DOHH2 (cell line): ENCODE measurements around the gene EEFSEC.

Experiments used
- EZH2phosphoT487 ChIP-seq: fragments of 200-600 bp; sonication (generic); IDR thresholded peaks from 2 replicates; pipeline ENCODE4 v1.6.1; 2017; ENCODE audit warnings: borderline replicate concordance, mild to moderate bottlenecking, antibody characterized with exemption, low read length, moderate library complexity, mixed read lengths
- TF ChIP-seq, protein P1 (sequence below): fragments of 200-600 bp; sonication (generic); IDR thresholded peaks from one replicate; pipeline ENCODE4 v1.5.1; 2014; ENCODE audit warnings: antibody characterized with exemption, mild to moderate bottlenecking, low read depth, low read length; ENCODE audit not compliant: poor library complexity, severe bottlenecking

DNA sequence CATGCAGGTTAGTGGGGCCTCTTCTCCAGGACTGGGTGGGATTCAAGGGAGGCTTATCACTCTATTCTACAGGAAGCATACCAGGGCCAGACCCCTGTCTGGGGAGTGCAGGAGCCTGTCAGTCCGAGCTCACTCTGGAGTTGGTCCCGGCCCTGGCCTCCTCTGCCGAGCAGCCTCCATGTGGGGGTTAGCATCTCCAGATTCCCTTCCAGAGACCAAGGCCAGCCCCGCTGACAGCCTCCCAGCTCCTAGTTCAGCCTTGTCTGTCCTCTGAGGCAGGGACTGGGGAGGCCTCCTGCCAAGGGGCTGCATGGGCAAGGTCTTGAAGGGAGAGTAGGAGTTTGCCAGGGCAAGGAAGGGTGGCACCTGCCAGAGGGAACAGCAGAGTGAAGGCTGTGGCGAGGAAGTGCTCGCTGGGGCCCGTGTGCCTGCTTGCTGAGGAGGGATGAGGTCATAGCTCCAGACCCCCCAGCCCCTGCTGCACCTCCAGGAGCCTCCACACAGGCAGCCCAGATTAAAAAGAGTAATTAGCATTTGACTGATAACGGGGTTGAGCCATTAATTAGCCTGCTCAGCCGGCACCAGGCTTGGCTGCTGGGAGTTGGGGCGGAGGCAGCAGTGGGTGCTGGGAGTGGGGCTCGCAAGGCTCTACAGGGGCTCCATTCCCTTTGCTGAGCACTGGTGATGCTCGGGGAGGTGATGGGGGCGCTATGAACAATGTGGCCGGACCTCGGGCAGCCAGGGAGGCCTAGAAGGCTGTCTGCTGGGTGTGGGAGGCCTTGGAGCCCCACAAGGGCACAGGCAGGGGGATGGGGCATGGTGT, 259.1 kb downstream of the EEFSEC start:
- TF ChIP-seq, protein P1, sequence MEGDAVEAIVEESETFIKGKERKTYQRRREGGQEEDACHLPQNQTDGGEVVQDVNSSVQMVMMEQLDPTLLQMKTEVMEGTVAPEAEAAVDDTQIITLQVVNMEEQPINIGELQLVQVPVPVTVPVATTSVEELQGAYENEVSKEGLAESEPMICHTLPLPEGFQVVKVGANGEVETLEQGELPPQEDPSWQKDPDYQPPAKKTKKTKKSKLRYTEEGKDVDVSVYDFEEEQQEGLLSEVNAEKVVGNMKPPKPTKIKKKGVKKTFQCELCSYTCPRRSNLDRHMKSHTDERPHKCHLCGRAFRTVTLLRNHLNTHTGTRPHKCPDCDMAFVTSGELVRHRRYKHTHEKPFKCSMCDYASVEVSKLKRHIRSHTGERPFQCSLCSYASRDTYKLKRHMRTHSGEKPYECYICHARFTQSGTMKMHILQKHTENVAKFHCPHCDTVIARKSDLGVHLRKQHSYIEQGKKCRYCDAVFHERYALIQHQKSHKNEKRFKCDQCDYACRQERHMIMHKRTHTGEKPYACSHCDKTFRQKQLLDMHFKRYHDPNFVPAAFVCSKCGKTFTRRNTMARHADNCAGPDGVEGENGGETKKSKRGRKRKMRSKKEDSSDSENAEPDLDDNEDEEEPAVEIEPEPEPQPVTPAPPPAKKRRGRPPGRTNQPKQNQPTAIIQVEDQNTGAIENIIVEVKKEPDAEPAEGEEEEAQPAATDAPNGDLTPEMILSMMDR: no peak
- no peak for TF ChIP-seq EZH2phosphoT487
